ENCODE measurements around the gene AK8.

GRCh38 chr9:132866898-132867297 lies 11.2 kb downstream of the AK8 start:
- TF ChIP-seq CTCF (IDR thresholded peaks at IDR 0.05) (no peak), ZFX (IDR thresholded peaks at IDR 0.05; ENCODE audit: borderline replicate concordance) (no peak)
